HTERT RPE-1 (cell line): ENCODE measurements around the gene TAF11L13.

Experiments
- in situ Hi-C: fragments of 300-500 bp; cut with MboI; formaldehyde crosslinking; loops from 4 replicates; pipeline ENCODE4 v1.14.3; 2020; ENCODE audit warnings: low sequenced_read_pairs

The TAF11L13 gene

GRCh38 chr5:17678751-17679324 is 47.0 kb downstream of the TAF11L13 start:
- in situ Hi-C loops, result no loop called here

- in situ Hi-C loops, result no loop called here
Observed at GRCh38 chr5:17679597-17680203, 47.8 kb downstream of the TAF11L13 start.

GRCh38 chr5:17680737-17681136 is 48.8 kb downstream of the TAF11L13 start:
- in situ Hi-C loops, result no loop called here
